A549 (cell line): Measurements from ENCODE around the gene C1QTNF7. TPM values are rescaled to one million over a fixed set of nuclear protein-coding genes. Genes with fewer than 3 reads are reported as not detected.

Source experiments
- ATAC-seq, 2 experiments: fragments of 200-7000 bp in 1 of 2; fragments of >200 bp in 1 of 2; cut with Nextera tagmentation in 1 of 2; cut with Tn5 transposase in 1 of 2; 3 replicates each; pipeline versions ENCODE4 v1.8.0 to v1.9.1; 2018 to 2020; ENCODE audit warnings: mild to moderate bottlenecking in 1 of 2, moderate library complexity in 1 of 2
- CTCF ChIA-PET: fragments of 300-600 bp; sonication (Branson Sonifier 250); formaldehyde crosslinking; extraction: SDS; loops from one replicate; lab custom pipeline; 2021; ENCODE audit warnings: antibody characterized with exemption, inconsistent platforms; lab: Yijun Ruan, JAX
- POLR2A ChIA-PET: fragments of 350-600 bp; formaldehyde crosslinking; extraction: SDS; loops from one replicate; lab custom pipeline; 2021; ENCODE audit warnings: antibody characterized with exemption, inconsistent platforms; lab: Yijun Ruan, JAX
- DNase-seq, 2 experiments: peaks; one replicate each; pipeline versions ENCODE4 v3.0.0 to v3.0.0-alpha.2; 2011 to 2016; ENCODE audit warnings: low read depth in 1 of 2, low spot score in 1 of 2
- FAIRE-seq: peaks from 2 replicates; lab custom pipeline; 2011; peaks lifted over from hg19 to GRCh38; lab: Jason Lieb, UNC
- H3K27ac ChIP-seq, 2 experiments: fragments of >200 bp; sonication (Bioruptor Twin); formaldehyde crosslinking; 3 replicates each; pipeline ENCODE4 v1.5.1; 2016 to 2017
- H3K4me1 ChIP-seq: fragments of >200 bp; sonication (Bioruptor Twin); formaldehyde crosslinking; 3 replicates; pipeline ENCODE4 v1.6.1; 2016
- H3K4me2 ChIP-seq: fragments of >200 bp; sonication (Bioruptor Twin); formaldehyde crosslinking; 3 replicates; pipeline ENCODE4 v1.6.1; 2016
- H3K4me3 ChIP-seq: fragments of >200 bp; sonication (Bioruptor Twin); formaldehyde crosslinking; 3 replicates; pipeline ENCODE4 v1.5.1; 2016
- H3K9me3 ChIP-seq: fragments of >200 bp; sonication (Bioruptor Twin); formaldehyde crosslinking; 3 replicates; pipeline ENCODE4 v1.6.1; 2016
- BHLHE40 ChIP-seq: IDR thresholded peaks from 2 replicates; pipeline ENCODE4 v1.6.1; 2012; ENCODE audit warnings: low read depth, low read length, inconsistent platforms
- CBX8 ChIP-seq: fragments of 200-600 bp; sonication (generic); IDR thresholded peaks from 2 replicates; pipeline ENCODE4 v1.6.1; 2016
- CEBPB ChIP-seq, 2 experiments: fragments of >200 bp in 1 of 2; sonication (Bioruptor Twin) in 1 of 2; formaldehyde crosslinking in 1 of 2; IDR thresholded peaks; 2 replicates each; pipeline ENCODE4 v1.6.1; 2012 to 2016
- CHD4 ChIP-seq: fragments of 200-600 bp; sonication (generic); IDR thresholded peaks from 2 replicates; pipeline ENCODE4 v1.6.1; 2016; ENCODE audit warnings: antibody characterized with exemption, mild to moderate bottlenecking, borderline replicate concordance
- EHMT2 ChIP-seq: fragments of 200-600 bp; sonication (generic); IDR thresholded peaks from 2 replicates; pipeline ENCODE4 v1.6.1; 2016; ENCODE audit warnings: antibody characterized with exemption, low read depth, mild to moderate bottlenecking, moderate library complexity
- FOSB ChIP-seq: fragments of 250-450 bp; sonication (Bioruptor Pico); IDR thresholded peaks from 2 replicates; pipeline ENCODE4 v1.5.0; 2020; ENCODE audit warnings: mild to moderate bottlenecking, moderate library complexity
- GATA3 ChIP-seq: IDR thresholded peaks from 2 replicates; pipeline ENCODE4 v1.6.1; 2012; ENCODE audit warnings: borderline replicate concordance
- HDAC2 ChIP-seq: fragments of 200-600 bp; sonication (generic); IDR thresholded peaks from 2 replicates; pipeline ENCODE4 v1.6.1; 2016
- HOXA7 ChIP-seq: fragments of 250-450 bp; sonication (Bioruptor Pico); IDR thresholded peaks from 2 replicates; pipeline ENCODE4 v1.5.0; 2020; ENCODE audit warnings: mild to moderate bottlenecking, moderate library complexity
- JUN ChIP-seq, 2 experiments: fragments of >200 bp; sonication (Bioruptor Twin); formaldehyde crosslinking; IDR thresholded peaks; 2 replicates in 1 of 2; 3 replicates in 1 of 2; pipeline ENCODE4 v1.6.1; 2016 to 2017
- KDM1A ChIP-seq: fragments of 200-600 bp; sonication (generic); IDR thresholded peaks from 2 replicates; pipeline ENCODE4 v1.6.1; 2016; ENCODE audit warnings: low read depth, mild to moderate bottlenecking
- MYC ChIP-seq: IDR thresholded peaks from 2 replicates; pipeline ENCODE4 v1.6.1; 2012; ENCODE audit warnings: mild to moderate bottlenecking, inconsistent platforms, low read length, improper control_type of control experiment, borderline replicate concordance
- NPAS2 ChIP-seq: fragments of 250-450 bp; sonication (Bioruptor Pico); IDR thresholded peaks from 2 replicates; pipeline ENCODE4 v1.8.0; 2022; ENCODE audit warnings: mild to moderate bottlenecking, moderate library complexity, borderline replicate concordance
- NR3C1 ChIP-seq: fragments of >200 bp; sonication (Bioruptor Twin); formaldehyde crosslinking; IDR thresholded peaks from 3 replicates; pipeline ENCODE4 v1.6.1; 2017
- POLR2AphosphoS2 ChIP-seq: conservative IDR thresholded peaks from 2 replicates; pipeline ENCODE4 v1.6.1; 2012; ENCODE audit warnings: low read length, improper control_type of control experiment, inconsistent platforms
- RFX5 ChIP-seq: fragments of 450-650 bp; IDR thresholded peaks from 2 replicates; pipeline ENCODE4 v1.7.1; 2014; ENCODE audit warnings: antibody characterized with exemption, mild to moderate bottlenecking, moderate library complexity
- RNF2 ChIP-seq: fragments of 200-600 bp; sonication (generic); IDR thresholded peaks from 2 replicates; pipeline ENCODE4 v1.6.1; 2016; ENCODE audit warnings: low read depth, mild to moderate bottlenecking, antibody characterized with exemption, moderate library complexity, borderline replicate concordance
- SMC3 ChIP-seq: fragments of >200 bp; sonication (Bioruptor Twin); formaldehyde crosslinking; IDR thresholded peaks from 3 replicates; pipeline ENCODE4 v1.6.1; 2018; ENCODE audit warnings: inconsistent platforms
- SREBF2 ChIP-seq: fragments of 450-650 bp; IDR thresholded peaks from 2 replicates; pipeline ENCODE4 v1.6.1; 2014; ENCODE audit warnings: mild to moderate bottlenecking, moderate library complexity
- TFCP2L1 ChIP-seq: fragments of 250-450 bp; sonication (Bioruptor Pico); IDR thresholded peaks from 2 replicates; pipeline ENCODE4 v1.5.0; 2021; ENCODE audit warnings: mild to moderate bottlenecking
- ZC3H11A ChIP-seq: fragments of 450-650 bp; IDR thresholded peaks from 2 replicates; pipeline ENCODE4 v1.6.1; 2014; ENCODE audit warnings: antibody characterized with exemption, mild to moderate bottlenecking
- ZSCAN20 ChIP-seq: fragments of 250-450 bp; sonication (Bioruptor Pico); IDR thresholded peaks from 2 replicates; pipeline ENCODE4 v1.8.0; 2022; ENCODE audit warnings: mild to moderate bottlenecking, moderate library complexity
- WGBS: methylation state at CpG from one replicate; pipeline ENCODE4 v1.1.6; 2017; ENCODE audit errors: missing lambda C conversion rate; 5-methylcytosine and 5-hydroxymethylcytosine counted together
- polyA plus RNA-seq, 4 experiments: library from polyadenylated mRNA; depleted of rRNA in 3 of 4; stranded (reverse); fragments of >200 nt; fragmentation: RNase III in 1 of 4; extraction: RNeasy Plus Mini Kit Qiagen cat#74134 plus additional on column Dnase treatment in 1 of 4; gene quantifications; 2 replicates in 3 of 4; 3 replicates in 1 of 4; pipeline ENCODE4 v1.2.3, GENCODE V29; 2011 to 2017
- TF ChIP-seq, protein P1 (sequence below): IDR thresholded peaks from 2 replicates; pipeline ENCODE4 v1.6.1; 2012; ENCODE audit warnings: low read depth, borderline replicate concordance
- TF ChIP-seq, protein P2 (sequence below): fragments of 250-450 bp; sonication (Bioruptor Pico); IDR thresholded peaks from 2 replicates; pipeline ENCODE4 v1.5.0; 2020; ENCODE audit warnings: low read depth, mild to moderate bottlenecking, moderate library complexity
- TF ChIP-seq, protein P3 (sequence below): IDR thresholded peaks from 2 replicates; pipeline ENCODE4 v1.6.1; 2012
- TF ChIP-seq, protein P4 (sequence below): fragments of >200 bp; sonication (Bioruptor Twin); formaldehyde crosslinking; IDR thresholded peaks from 3 replicates; pipeline ENCODE4 v1.5.1; 2016

The C1QTNF7 gene
- polyA plus RNA-seq, 2 of the 4 experiments (the other 2 are of a cell fraction): not detected

DNA sequence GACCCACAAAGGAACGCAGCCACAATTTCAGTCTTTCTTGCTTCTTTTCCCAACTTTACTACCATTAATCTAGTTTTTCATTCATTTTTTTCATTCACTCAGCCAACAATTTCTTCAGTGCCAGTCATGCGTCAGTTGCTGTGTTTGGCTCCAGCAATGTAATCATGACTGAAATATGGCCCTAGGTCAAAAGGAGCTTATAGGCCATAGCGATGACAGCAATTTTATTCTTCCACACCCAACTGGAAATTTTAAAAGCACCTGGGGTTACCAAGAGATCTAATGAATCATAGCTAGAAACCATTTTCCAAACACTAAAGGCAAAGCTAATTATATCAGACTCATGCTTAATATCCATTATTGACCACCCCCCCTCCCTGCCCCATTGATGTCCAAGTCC is 29.8 kb upstream of the C1QTNF7 start:
- Histone ChIP-seq H3K4me2 (no peak overlapping the region), H3K9me3 (no peaks in the 10 kb centered on the region), H3K27ac (no peak overlapping the region), H3K4me1 (0 out of 3 replicates have a peak, but pooled peaks cover 3% of the 10 kb centered on the region), H3K4me3 (no peak overlapping the region)
- FAIRE-seq (no peak), DNase-seq (no peak), ATAC-seq (no peak)
- 48% methylated on average over 3 of the region's 3 CpGs for whole genome bisulfite sequencing
- ChIA-PET CTCF (interaction anchor here (1.3 to 2.5 kb wide), 2 partner anchors 60 to 165 kb away, joined by 4 to 15 read pairs; no protein-coding TSS in a partner anchor), POLR2A (no interaction called here)
- TF ChIP-seq, protein P1, sequence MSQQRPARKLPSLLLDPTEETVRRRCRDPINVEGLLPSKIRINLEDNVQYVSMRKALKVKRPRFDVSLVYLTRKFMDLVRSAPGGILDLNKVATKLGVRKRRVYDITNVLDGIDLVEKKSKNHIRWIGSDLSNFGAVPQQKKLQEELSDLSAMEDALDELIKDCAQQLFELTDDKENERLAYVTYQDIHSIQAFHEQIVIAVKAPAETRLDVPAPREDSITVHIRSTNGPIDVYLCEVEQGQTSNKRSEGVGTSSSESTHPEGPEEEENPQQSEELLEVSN: no peak
- TF ChIP-seq EHMT2 (no peak), FOSB (CRISPR knock-in tag) (no peak), MYC (no peak), HDAC2 (no peak), ZC3H11A (no peak), BHLHE40 (no peak), JUN (IDR thresholded peaks at IDR 0.05) (no peak), SMC3 (no peak)
- TF ChIP-seq, protein P2, sequence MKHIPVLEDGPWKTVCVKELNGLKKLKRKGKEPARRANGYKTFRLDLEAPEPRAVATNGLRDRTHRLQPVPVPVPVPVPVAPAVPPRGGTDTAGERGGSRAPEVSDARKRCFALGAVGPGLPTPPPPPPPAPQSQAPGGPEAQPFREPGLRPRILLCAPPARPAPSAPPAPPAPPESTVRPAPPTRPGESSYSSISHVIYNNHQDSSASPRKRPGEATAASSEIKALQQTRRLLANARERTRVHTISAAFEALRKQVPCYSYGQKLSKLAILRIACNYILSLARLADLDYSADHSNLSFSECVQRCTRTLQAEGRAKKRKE: no peak
- TF ChIP-seq, protein P3, sequence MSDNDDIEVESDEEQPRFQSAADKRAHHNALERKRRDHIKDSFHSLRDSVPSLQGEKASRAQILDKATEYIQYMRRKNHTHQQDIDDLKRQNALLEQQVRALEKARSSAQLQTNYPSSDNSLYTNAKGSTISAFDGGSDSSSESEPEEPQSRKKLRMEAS: no peak
- TF ChIP-seq, protein P4, sequence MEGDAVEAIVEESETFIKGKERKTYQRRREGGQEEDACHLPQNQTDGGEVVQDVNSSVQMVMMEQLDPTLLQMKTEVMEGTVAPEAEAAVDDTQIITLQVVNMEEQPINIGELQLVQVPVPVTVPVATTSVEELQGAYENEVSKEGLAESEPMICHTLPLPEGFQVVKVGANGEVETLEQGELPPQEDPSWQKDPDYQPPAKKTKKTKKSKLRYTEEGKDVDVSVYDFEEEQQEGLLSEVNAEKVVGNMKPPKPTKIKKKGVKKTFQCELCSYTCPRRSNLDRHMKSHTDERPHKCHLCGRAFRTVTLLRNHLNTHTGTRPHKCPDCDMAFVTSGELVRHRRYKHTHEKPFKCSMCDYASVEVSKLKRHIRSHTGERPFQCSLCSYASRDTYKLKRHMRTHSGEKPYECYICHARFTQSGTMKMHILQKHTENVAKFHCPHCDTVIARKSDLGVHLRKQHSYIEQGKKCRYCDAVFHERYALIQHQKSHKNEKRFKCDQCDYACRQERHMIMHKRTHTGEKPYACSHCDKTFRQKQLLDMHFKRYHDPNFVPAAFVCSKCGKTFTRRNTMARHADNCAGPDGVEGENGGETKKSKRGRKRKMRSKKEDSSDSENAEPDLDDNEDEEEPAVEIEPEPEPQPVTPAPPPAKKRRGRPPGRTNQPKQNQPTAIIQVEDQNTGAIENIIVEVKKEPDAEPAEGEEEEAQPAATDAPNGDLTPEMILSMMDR: no peak

DNA sequence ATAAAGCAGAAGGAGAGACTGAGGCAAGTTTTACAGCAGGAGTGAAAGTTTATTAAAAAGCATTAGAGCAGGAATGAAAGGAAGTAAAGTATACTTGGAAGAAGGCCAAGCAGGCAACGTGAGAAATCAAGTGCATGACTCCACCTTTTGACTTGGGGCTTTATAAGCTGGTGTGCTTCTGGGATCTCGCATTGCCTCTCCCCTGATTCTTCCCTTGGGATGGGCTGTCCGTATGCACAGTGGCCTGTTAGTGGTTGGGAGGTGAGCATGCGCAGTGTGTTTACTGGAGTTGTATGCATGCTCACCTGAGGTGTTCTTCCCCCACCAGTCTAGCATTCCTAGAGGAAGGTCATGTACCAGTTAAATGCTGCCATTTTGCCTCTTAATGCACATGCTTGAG is 29.1 kb upstream of the C1QTNF7 start:
- Histone ChIP-seq H3K4me3 (no peak overlapping the region), H3K4me2 (no peak overlapping the region), H3K9me3 (no peaks in the 10 kb centered on the region), H3K4me1 (0 out of 3 replicates have a peak, but pooled peaks cover 3% of the 10 kb centered on the region), H3K27ac (no peak overlapping the region)
- ATAC-seq: no peak
- 51% methylated on average over 4 of the region's 4 CpGs for WGBS
- CTCF ChIA-PET: no interaction called here
- TF ChIP-seq KDM1A: no peak
- no peak for TF ChIP-seq CBX8
- TF ChIP-seq GATA3: no peak
- no peak for TF ChIP-seq CHD4
- no peak for TF ChIP-seq RNF2
- TF ChIP-seq NR3C1: no peak
- TF ChIP-seq SREBF2: no peak
- POLR2A ChIA-PET: no interaction called here
- DNase-seq: no peak
- no peak for FAIRE-seq

DNA sequence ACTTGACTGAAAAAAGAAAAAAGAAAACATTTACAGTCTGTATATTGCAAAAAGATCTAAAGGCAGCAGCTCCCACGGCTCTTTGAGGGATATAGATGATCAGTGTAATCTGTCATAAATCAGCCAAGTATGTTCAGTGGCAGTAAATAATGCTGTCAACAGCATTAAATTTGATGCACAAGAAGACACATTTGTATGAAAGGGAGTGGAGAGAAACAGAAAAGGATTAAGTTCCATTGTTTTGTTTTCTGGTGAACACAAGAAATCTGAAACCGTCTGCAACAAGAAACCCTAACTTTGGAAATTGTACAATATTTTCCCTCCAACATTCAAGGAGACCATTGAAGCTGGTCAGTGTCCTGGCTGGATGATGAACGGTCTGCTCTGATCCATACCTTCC is 27.6 kb upstream of the C1QTNF7 start:
- H3K9me3 ChIP-seq: no peaks in the 10 kb centered on the region
- CTCF ChIA-PET: no interaction called here
- no peak overlapping the region for H3K4me2 ChIP-seq
- TF ChIP-seq RNF2 (no peak), TFCP2L1 (CRISPR knock-in tag) (no peak), POLR2AphosphoS2 (no peak), RFX5 (no peak), HOXA7 (CRISPR knock-in tag) (no peak), CEBPB (IDR thresholded peaks at IDR 0.05) (no peak), NPAS2 (CRISPR knock-in tag) (no peak), ZSCAN20 (no peak)
- TF ChIP-seq, protein P1: no peak
- TF ChIP-seq, all 56 proteins: peak for 0
- ATAC-seq: no peak
- POLR2A ChIA-PET: no interaction called here
- Histone ChIP-seq H3K4me1 (0 out of 3 replicates have a peak, but pooled peaks cover 3% of the 10 kb centered on the region), H3K27ac (no peak overlapping the region), H3K4me3 (no peak overlapping the region)
- 62% methylated on average over 3 of the region's 3 CpGs for WGBS
- no peak for FAIRE-seq
- no peak for DNase-seq
